K562 (cell line): ENCODE data around the gene CLDN15. TPM values are rescaled to one million over a fixed set of nuclear protein-coding genes. Genes with fewer than 3 reads are reported as not detected.

Source experiments
- BDP1 ChIP-seq: IDR thresholded peaks from 3 replicates; pipeline ENCODE4 v1.6.1; 2011; ENCODE audit not compliant: insufficient read length, insufficient read depth
- CREB3L1 ChIP-seq: fragments of 450-650 bp; IDR thresholded peaks from 2 replicates; pipeline ENCODE4 v1.6.1; 2014; ENCODE audit warnings: low read depth, mild to moderate bottlenecking, moderate library complexity, borderline replicate concordance
- E2F5 ChIP-seq: sonication (generic); formaldehyde crosslinking; IDR thresholded peaks from 2 replicates; pipeline ENCODE4 v1.8.0; 2022; ENCODE audit warnings: mild to moderate bottlenecking, missing genetic modification reagents
- HIVEP1 ChIP-seq: fragments of 250-450 bp; sonication (Bioruptor Pico); IDR thresholded peaks from 2 replicates; pipeline ENCODE4 v1.4.0; 2020; ENCODE audit warnings: mild to moderate bottlenecking
- L3MBTL2 ChIP-seq: fragments of 450-650 bp; IDR thresholded peaks from 2 replicates; pipeline ENCODE4 v1.6.1; 2016; ENCODE audit warnings: mild to moderate bottlenecking, moderate library complexity
- MEF2A ChIP-seq: IDR thresholded peaks from 2 replicates; pipeline ENCODE4 v1.6.1; 2011; ENCODE audit warnings: low read depth, mild to moderate bottlenecking, low read length, moderate library complexity; ENCODE audit not compliant: control insufficient read depth
- MXI1 ChIP-seq: IDR thresholded peaks from 2 replicates; pipeline ENCODE4 v1.6.1; 2011; ENCODE audit warnings: low read depth, mild to moderate bottlenecking, improper control_type of control experiment, low read length
- POLR2B ChIP-seq: fragments of 450-650 bp; IDR thresholded peaks from 2 replicates; pipeline ENCODE4 v1.6.1; 2018; ENCODE audit warnings: low read depth; ENCODE audit not compliant: partially characterized antibody
- RBM14 ChIP-seq: fragments of 200-400 bp; formaldehyde crosslinking; IDR thresholded peaks from 2 replicates; pipeline ENCODE4 v1.6.1; 2018; ENCODE audit warnings: low read depth, mild to moderate bottlenecking, low read length, moderate library complexity, borderline replicate concordance; ENCODE audit not compliant: insufficient read depth
- SMARCA4 ChIP-seq: fragments of 450-650 bp; IDR thresholded peaks from 2 replicates; pipeline ENCODE4 v1.6.1; 2016
- TBL1XR1 ChIP-seq, 2 experiments: IDR thresholded peaks; 2 replicates each; pipeline ENCODE4 v1.6.1; 2012; ENCODE audit warnings: improper control_type of control experiment in 2 of 2, low read length in 2 of 2, mild to moderate bottlenecking in 1 of 2
- THRB ChIP-seq: fragments of 450-650 bp; formaldehyde crosslinking; conservative IDR thresholded peaks from 2 replicates; pipeline ENCODE4 v1.4.0; 2022; ENCODE audit warnings: mild to moderate bottlenecking, missing genetic modification characterization
- ZFPM2 ChIP-seq: fragments of 250-450 bp; sonication (Bioruptor Pico); IDR thresholded peaks from 2 replicates; pipeline ENCODE4 v1.5.1; 2022; ENCODE audit warnings: mild to moderate bottlenecking
- ZNF175 ChIP-seq: fragments of 200-800 bp; sonication (Bioruptor generic); IDR thresholded peaks from 2 replicates; pipeline ENCODE4 v1.6.1; 2016; ENCODE audit warnings: low read depth, mild to moderate bottlenecking, missing genetic modification characterization, missing compliant biosample characterization
- ZNF695 ChIP-seq: fragments of 450-650 bp; formaldehyde crosslinking; IDR thresholded peaks from 2 replicates; pipeline ENCODE4 v1.4.0; 2020; ENCODE audit warnings: mild to moderate bottlenecking, moderate library complexity
- ZNF780A ChIP-seq: fragments of 250-450 bp; sonication (Bioruptor Pico); IDR thresholded peaks from 2 replicates; pipeline ENCODE4 v1.5.0; 2021; ENCODE audit warnings: mild to moderate bottlenecking
- polyA plus RNA-seq, 8 experiments: library from polyadenylated mRNA; depleted of rRNA in 4 of 8; stranded (reverse) in 5 of 8; unstranded in 3 of 8; fragments of >200 nt; fragmentation: Nextera tagmentation in 2 of 8; fragmentation: Illumina TruSeq in 1 of 8; extraction: Ambion mirVana in 2 of 8; extraction: Trizol in 1 of 8; gene quantifications; 2 replicates each; pipeline versions ENCODE4 v1.2.1 to v1.2.3, GENCODE V29; 2011 to 2014; ENCODE audit warnings: inconsistent platforms in 1 of 8, missing spikeins in 1 of 8
- total RNA-seq, 7 experiments: library from RNA; depleted of rRNA in 6 of 7; stranded (reverse); fragments of >200 nt in 6 of 7; fragmentation: Illumina TruSeq in 2 of 7; extraction: Trizol in 2 of 7; gene quantifications; 2 replicates each; pipeline versions ENCODE4 v1.2.1 to v1.2.3, GENCODE V29; 2011 to 2021; ENCODE audit warnings: low replicate concordance in 1 of 7
- TF ChIP-seq, protein P1 (sequence below): fragments of 450-650 bp; IDR thresholded peaks from 2 replicates; pipeline ENCODE4 v1.6.1; 2017; ENCODE audit warnings: antibody characterized with exemption, mild to moderate bottlenecking
- TF ChIP-seq, protein P2 (sequence below): fragments of 200-800 bp; sonication (Bioruptor generic); IDR thresholded peaks from 2 replicates; pipeline ENCODE4 v1.6.1; 2017; ENCODE audit warnings: missing genetic modification characterization, missing compliant biosample characterization

CLDN15 gene
- total and polyA plus RNA-seq, 9 of the 15 experiments (the other 6 are each of a cell fraction or from before 2014, with no cell fraction given), result 0.32 to 14.5 (median 7.4) TPM

- TF ChIP-seq SMARCA4 (no peak; the same call in 1 of the 2 replicates), ZFPM2 (CRISPR knock-in tag) (no peak), HIVEP1 (CRISPR knock-in tag) (no peak), ZNF780A (CRISPR knock-in tag) (no peak), MXI1 (peak; percentile 49), BDP1 (no peak), MEF2A (no peak), ZNF695 (CRISPR knock-in tag) (no peak), THRB (0 out of 2 replicates have a peak, but pooled peaks have one; percentile 23), L3MBTL2 (no peak), RBM14 (no peak), E2F5 (CRISPR knock-in tag) (no peak; the same call in 1 of the 2 replicates), TBL1XR1 (IDR thresholded peaks at IDR 0.05; ENCODE audit: low read length in 2 of 2) (no peak), CREB3L1 (peak; percentile 85), ZNF175 (CRISPR knock-in tag) (no peak), POLR2B (peak; percentile 51)
- TF ChIP-seq, protein P1, sequence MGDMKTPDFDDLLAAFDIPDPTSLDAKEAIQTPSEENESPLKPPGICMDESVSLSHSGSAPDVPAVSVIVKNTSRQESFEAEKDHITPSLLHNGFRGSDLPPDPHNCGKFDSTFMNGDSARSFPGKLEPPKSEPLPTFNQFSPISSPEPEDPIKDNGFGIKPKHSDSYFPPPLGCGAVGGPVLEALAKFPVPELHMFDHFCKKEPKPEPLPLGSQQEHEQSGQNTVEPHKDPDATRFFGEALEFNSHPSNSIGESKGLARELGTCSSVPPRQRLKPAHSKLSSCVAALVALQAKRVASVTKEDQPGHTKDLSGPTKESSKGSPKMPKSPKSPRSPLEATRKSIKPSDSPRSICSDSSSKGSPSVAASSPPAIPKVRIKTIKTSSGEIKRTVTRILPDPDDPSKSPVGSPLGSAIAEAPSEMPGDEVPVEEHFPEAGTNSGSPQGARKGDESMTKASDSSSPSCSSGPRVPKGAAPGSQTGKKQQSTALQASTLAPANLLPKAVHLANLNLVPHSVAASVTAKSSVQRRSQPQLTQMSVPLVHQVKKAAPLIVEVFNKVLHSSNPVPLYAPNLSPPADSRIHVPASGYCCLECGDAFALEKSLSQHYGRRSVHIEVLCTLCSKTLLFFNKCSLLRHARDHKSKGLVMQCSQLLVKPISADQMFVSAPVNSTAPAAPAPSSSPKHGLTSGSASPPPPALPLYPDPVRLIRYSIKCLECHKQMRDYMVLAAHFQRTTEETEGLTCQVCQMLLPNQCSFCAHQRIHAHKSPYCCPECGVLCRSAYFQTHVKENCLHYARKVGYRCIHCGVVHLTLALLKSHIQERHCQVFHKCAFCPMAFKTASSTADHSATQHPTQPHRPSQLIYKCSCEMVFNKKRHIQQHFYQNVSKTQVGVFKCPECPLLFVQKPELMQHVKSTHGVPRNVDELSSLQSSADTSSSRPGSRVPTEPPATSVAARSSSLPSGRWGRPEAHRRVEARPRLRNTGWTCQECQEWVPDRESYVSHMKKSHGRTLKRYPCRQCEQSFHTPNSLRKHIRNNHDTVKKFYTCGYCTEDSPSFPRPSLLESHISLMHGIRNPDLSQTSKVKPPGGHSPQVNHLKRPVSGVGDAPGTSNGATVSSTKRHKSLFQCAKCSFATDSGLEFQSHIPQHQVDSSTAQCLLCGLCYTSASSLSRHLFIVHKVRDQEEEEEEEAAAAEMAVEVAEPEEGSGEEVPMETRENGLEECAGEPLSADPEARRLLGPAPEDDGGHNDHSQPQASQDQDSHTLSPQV, result no peak
- TF ChIP-seq, protein P2, sequence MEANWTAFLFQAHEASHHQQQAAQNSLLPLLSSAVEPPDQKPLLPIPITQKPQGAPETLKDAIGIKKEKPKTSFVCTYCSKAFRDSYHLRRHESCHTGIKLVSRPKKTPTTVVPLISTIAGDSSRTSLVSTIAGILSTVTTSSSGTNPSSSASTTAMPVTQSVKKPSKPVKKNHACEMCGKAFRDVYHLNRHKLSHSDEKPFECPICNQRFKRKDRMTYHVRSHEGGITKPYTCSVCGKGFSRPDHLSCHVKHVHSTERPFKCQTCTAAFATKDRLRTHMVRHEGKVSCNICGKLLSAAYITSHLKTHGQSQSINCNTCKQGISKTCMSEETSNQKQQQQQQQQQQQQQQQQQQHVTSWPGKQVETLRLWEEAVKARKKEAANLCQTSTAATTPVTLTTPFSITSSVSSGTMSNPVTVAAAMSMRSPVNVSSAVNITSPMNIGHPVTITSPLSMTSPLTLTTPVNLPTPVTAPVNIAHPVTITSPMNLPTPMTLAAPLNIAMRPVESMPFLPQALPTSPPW, result peak; percentile 83
Observed at GRCh38 chr7:101217388-101218235, 20.0 kb downstream of the CLDN15 start, which contains the start of the genes PLOD3 and ZNHIT1 (continued).
